Measurements from ENCODE around the gene SRSF10.
A peak's percentile ranks its signal among the peaks of the same experiment; 100 is the strongest.
"Not testable (repeated sequence)": the region's sequence is repeated elsewhere in the genome, so short reads cannot be mapped to it uniquely, and the experiment has no call there.

SRSF10 gene

DNA sequence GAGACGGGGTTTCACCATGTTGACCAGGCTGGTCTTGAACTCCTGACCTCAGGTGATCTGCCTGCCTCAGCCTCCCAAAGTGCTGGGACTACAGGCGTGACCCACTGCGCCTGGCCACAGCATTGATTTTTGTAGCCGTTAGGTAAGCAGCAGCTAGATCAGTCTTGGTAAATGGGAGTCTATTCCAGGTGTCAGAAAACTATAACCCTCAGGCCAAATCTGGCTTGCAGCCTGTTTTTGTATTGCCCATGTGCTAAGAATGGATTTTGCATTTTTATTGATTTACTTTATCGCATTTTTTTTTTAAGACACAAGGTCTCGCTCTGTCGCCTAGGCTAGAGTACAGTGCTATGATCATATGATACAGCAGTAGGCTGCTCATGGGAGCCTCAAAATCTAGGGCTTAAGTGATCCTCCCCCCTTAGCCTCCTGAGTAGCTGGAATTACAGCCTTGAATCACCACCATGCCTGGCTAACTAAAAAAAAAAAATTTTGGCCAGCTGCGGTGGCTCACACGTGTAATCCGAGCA, 16.6 kb upstream of the SRSF10 start:
- no peak for DNase-seq

DNA sequence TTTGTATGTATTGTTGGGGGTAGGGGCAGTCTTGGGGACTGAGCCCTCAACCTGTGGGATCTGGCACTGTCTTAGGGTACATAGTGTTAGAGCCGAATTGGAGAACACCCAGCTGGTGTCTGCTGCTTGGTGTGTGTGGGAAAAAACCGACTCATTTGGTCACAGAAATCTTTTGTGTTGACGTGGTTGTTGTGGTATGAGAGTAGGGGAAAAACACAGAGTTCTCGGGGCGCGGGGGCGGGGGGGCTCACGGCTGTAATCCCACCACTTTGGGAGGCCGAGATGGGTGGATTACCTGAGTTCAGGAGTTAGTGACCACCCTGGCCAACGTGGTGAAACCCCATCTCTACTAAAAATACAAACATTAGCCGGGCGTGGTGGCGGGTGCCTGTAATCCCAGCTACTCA, 15.3 kb upstream of the SRSF10 start:
- DNase-seq, result no peak

GRCh38 chr1:23992011-23992410, 11.9 kb upstream of the SRSF10 start:
- not testable (repeated sequence) for DNase-seq

- no peak for DNase-seq
Observed at GRCh38 chr1:23989263-23989662, 9.1 kb upstream of the SRSF10 start.

- DNase-seq, result not testable (repeated sequence)
Observed at GRCh38 chr1:23987038-23987437, 6.9 kb upstream of the SRSF10 start.

GRCh38 chr1:23984417-23985186, 4.5 kb upstream of the SRSF10 start:
- peak; percentile 52 for DNase-seq

DNA sequence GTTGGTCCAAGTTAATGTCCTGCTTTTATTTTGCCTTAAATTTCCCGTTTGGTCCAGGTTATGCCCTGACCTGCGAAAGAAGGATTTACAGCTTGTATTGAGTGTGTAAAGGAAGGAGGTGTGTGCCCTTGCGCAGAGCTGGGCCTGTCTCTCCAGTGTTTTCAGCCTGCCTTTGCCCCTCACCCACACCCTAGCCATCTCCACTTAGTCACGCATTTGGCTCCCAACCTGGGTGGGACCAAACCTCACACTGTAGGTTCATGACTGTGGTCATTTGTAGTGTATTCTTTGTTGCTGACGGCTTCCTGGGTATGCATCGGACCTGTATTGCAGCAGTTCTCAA, 572 bp upstream of the SRSF10 start:
- peak; percentile 58 for DNase-seq

DNA sequence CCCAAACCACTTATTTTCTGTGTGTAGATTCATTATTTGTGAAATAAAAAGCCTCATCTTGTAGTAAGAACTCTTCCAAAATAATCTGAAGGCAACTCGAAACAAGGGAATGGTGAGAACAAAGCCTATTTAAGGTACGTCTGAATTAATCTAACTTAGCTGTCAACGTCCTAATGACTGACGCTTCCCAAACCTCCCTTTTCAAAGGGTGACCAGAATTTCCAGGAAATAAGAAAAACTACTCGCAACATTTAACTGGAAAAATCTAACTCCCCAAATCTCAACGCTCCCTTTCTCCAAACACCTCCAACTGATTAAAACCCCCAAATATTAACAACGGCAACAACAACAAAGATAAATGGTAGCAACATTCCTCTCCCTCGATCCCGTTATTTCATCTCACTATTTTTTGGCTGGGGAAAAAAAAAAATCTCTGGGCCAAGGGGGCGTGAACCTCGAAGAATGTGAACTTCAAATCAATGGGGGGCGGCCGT, 693 bp downstream of the SRSF10 start:
- DNase-seq, result no peak

- DNase-seq, result no peak
Observed at GRCh38 chr1:23978805-23979204, 1.3 kb downstream of the SRSF10 start.

DNA sequence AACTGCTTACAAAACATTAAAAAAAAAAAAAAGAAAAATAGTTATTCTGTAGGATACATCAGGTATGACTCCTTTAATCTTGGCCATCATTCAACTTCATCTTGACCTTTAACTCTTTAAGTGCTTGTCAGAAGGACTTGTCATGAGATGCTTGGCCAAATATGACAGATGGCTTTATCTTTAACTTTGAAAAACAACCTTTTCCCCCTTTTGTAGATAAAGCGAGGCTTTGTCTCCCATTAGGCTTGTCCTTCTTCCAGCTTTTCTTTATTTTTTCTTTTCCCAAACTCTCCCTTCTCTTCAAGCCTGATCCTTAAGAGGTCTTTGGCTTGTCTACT, 2.3 kb downstream of the SRSF10 start:
- DNase-seq, result no peak

DNA sequence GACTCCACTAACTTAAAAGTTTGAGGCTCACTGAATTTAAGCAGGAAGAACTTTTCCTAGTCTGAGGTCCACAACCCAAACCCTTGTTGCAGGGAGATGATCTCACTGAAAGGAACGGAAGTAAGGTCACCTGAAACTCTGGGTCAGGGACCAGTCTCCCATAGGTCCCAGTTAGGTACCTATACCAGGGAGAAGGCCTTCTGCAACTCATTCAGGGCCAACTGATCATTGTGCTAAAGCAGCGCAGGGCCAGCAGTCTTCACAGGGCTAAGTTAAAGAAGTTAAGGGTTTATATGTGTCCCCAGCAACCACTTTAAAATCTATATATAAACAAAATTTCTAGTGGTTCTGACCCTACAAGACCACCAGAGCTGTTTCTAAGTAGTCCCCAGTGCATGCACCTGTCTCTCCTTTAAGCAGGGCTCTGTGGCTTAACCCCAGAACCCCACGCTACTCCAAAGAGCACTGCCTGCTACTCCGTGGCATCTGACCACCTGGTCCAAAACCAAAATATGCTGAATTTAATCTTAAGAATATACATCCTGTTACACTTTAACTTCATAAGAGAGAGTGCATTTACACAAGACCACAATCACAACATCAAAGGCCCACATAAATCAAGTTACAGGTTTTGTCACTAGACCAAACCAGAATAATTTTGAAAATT, 2.8 kb downstream of the SRSF10 start:
- no peak for DNase-seq

- no peak for DNase-seq
Observed at GRCh38 chr1:23967871-23968270, 12.3 kb downstream of the SRSF10 start.

GRCh38 chr1:23966973-23967493, 13.1 kb downstream of the SRSF10 start:
- DNase-seq, result no peak

DNA sequence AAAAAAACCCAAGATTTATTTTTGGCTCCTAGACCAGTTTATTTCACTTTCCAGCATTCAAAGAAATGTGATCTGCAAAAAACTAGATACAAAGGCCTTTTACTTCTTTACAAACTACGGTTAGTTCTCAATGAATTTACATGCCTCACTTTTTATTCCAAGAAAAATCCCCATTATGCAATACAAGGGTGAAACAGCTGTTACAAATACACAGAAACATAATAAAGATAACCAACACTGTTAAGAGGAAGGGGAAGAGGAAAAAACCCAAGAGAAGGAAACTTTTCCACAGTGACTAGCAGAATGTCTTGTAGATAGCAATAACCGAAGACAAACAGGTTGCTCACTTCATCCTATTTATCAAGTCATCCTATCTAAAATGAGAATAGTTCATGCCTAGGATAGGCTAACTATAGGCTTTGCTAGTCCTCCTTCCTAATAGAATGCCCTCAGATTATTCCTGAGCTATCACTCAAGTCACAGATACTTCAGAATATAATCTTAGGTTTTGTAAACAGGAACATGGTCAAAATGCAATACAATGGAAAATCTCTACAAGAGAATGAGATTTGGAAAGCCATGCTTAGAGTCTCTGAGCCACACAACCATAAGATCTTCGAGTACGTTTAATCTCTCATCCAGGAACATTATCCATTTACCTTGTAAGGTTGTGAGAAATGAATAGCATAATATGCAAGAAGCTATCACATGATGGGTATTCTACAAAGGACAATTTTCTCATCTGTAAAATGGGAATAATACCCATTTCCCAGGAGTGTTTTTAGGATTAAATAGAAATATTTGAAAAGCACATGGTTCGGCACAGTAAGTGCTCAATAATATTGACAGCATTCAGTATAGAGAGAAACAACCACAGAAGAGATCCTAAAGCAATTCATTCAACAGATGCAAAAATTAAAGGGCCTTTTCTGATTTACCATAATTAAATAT, 15.1 kb downstream of the SRSF10 start:
- no peak for DNase-seq

DNA sequence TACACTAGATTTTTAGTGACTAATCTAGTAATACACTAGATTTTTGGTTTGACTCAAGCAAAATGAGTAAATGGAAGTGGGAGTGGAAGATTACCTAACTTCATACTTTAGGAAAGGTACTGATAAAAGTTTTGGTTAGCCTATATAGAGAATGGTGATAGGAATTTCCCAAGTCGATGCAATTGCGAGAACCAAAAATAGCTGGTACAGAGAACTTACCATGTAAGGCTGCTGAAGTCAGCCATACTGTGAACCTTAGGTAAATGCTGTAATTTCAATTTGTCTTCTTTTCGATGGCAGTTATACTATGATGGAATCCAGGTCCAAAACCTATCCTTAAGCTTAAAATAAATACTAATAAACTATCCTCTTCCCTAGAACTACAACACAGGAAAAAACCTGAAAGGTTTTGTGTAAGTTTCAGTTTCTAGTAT, 15.9 kb downstream of the SRSF10 start:
- no peak for DNase-seq

DNA sequence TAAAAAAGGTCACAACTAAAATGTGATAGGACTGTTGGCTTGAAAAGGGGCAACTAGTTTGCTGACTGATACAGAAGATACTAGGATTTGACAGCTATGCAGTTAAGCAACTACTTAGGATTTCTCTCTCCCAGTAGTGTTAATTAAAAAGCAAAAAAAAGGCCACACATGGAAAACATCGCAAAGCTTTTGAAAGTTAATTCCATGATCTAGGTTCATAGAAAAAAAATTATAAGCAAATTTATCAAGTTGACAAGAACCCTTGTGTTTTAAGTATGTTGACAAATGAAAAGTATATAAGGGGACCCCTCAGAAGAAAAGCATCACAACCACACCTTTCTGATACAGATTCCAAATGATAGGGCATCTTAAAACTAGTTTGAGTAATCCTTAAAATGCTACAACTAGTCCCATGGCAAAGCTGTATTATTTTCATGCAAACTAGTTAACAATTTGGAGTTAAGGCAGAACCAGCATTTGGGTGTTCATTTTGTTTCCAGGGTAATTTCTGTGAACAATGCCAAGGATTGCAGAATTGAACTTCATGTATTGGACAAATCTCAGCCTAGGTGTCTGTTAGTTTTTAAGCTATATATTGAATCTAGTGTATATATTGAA, 16.4 kb downstream of the SRSF10 start:
- DNase-seq, result no peak

DNA sequence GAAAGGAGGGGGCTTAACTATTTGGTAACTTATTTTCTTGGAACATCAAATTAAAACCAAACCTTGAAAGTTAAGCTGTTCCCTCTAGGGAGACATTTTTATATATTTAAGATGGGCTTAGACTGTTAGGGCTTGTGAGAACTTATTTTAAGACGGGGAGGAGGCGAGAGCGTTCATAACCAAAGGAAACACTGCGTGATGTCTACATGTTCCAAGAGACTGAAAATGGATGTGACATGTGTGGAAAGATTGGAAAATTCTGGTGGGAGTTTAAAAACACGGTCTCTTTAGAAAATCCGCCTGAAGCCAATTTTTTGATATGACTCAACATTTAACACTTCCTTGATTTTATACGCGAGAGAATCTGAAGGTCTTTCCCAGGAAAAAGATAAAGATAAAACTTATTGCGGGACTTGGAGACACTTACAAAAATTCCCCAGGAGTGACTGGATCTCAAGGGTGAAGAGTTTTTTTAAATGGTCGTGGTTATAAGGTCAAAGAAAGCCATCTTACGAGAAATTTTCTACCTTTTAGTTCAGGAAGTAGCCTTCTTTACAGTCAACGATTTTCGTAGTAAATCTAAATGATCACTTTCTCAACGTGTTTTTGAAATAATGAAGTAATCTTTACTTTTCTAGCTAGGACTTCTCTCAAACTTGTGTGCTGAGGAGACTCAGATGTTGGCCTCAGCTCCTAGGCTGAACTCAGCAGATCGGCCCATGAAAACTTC, 19.7 kb downstream of the SRSF10 start:
- DNase-seq, result no peak

GRCh38 chr1:23959461-23960290, 20.5 kb downstream of the SRSF10 start, which contains the start of gene PNRC2:
PNRC2 (plus strand) TSS chr1:23959828; CDS start chr1:23961458, 1,630 bp downstream.
- DNase-seq, result peak; percentile 99

- DNase-seq, result peak; percentile 93
Observed at GRCh38 chr1:23958810-23959460, 21.2 kb downstream of the SRSF10 start.

All from right hindlimb (tissue), 1 donor.